ENCODE data around the gene ADGRV1.

ADGRV1 gene, protein sequence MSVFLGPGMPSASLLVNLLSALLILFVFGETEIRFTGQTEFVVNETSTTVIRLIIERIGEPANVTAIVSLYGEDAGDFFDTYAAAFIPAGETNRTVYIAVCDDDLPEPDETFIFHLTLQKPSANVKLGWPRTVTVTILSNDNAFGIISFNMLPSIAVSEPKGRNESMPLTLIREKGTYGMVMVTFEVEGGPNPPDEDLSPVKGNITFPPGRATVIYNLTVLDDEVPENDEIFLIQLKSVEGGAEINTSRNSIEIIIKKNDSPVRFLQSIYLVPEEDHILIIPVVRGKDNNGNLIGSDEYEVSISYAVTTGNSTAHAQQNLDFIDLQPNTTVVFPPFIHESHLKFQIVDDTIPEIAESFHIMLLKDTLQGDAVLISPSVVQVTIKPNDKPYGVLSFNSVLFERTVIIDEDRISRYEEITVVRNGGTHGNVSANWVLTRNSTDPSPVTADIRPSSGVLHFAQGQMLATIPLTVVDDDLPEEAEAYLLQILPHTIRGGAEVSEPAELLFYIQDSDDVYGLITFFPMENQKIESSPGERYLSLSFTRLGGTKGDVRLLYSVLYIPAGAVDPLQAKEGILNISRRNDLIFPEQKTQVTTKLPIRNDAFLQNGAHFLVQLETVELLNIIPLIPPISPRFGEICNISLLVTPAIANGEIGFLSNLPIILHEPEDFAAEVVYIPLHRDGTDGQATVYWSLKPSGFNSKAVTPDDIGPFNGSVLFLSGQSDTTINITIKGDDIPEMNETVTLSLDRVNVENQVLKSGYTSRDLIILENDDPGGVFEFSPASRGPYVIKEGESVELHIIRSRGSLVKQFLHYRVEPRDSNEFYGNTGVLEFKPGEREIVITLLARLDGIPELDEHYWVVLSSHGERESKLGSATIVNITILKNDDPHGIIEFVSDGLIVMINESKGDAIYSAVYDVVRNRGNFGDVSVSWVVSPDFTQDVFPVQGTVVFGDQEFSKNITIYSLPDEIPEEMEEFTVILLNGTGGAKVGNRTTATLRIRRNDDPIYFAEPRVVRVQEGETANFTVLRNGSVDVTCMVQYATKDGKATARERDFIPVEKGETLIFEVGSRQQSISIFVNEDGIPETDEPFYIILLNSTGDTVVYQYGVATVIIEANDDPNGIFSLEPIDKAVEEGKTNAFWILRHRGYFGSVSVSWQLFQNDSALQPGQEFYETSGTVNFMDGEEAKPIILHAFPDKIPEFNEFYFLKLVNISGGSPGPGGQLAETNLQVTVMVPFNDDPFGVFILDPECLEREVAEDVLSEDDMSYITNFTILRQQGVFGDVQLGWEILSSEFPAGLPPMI (N-terminal part only)

DNA sequence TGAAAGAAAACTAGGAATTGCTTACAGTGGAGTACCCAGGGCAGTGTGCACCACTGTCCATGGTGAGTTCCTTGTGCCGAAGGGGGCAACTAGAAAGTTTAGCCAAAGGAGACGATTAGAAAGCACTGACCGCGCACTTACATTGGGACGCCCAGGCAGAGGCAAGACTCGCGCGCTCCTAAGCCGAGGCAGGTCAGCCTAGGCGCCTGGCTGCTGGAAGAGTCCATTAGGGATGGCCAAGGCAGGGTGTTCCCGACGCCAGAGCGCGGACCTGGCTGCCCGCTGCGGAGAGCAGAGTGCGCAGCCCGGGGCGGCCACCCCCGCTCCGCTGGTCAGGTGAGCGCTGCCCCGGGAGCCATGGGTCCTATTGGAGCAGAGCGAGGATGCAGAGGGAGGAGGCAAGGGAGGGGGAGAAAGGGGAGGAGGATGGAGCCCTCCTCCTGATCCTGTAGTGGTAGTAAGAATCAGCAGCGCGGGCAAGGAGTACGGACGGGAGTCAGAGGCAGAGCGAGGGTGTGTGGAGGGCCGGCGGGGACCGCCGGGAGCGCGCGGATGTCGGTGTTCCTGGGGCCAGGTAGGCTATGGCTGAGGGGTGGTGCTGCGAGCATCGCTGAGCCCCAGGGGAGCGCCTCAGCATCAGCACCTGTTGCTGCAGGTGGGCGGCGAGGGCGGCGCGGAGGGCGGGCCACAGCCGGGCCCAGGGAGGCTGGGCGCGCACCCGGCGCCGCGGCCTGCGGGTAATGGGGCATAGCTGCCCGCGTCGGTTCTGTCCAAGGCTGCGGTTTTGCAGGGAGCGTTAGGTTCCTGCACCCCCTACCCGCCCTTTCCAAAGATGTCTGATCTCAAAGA is at the start of gene ADGRV1:
ADGRV1 (plus strand) TSS at position 454 of the 849 bp plus-strand sequence; CDS start at position 553, 99 bp downstream.
- peak; percentile 70 for DNase-seq

DNA sequence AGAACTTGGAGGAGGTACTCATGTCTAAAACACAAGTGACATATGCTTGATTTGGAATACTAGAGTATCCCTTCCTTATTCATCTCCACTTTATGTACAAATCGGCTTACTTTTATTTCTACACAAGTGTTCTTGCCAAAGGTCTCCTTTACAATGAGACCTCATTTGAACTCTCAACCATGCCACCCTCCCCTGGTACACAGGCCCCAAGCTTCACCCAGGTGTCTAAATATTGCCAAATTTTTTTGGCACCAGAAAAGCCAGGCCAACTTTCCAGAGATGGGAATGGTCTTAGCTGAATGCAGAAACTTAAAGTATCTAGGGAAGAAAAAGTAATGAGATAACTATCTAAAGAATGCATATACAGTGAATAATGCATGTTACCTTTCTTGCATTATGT is 48.2 kb upstream of the ADGRV1 start:
- DNase-seq: no peak

DNA sequence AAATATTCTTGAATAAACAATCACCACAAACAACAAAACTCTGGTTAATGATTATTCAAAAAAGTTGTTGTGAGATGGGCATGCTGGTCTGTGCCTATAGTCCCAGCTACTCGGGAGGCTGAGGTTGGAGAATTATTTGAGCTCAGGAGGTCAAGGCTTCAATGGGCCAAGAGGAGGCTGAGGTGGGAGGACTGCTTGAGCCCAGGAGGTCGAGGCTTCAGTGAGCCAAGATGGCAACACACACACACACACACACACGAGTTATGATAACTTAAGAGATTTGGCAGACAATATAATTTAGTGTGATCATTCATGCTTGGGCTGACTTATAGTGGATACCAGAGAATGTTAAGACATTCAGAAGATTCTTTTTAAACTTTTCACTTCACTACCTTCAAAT is 44.1 kb upstream of the ADGRV1 start:
- no peak for DNase-seq

DNA sequence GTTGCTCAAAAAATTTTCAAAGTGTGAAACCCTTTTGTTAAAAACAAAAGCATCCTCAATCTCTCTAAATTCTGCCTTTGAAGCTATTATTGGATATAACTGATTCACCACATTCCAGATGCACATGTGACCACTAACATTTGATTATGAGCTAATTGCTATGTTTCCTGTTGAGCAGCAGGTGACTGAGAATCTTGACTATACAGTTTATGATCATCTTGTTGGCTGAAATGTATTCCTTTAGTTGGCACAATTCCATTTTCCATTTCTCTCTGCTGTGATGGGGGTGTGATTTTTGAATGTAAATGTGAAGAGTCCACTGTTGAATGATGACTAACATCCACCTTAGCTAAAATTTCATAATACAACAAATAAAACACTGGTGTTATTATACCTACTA is 39.9 kb upstream of the ADGRV1 start:
- DNase-seq: peak; percentile 28

DNA sequence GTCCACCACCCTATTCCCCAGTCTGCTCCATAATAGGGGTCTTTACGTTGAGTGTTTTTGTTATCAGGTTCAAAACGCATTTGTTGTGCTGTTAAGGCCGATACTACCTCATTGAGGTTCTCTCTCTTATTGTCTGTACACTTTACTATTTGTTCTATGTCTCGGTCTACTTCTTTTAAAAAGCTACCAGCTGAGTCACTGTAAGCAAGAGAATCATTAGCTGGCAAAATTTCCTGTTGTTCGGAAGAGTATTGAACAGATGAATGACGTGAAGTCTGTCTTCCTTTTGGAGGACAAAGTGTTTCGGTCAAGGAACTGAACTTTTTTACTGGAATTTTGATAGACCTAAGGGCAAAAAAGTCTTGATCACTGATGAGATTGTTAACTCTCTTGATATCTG is 39.5 kb upstream of the ADGRV1 start:
- DNase-seq: no peak

DNA sequence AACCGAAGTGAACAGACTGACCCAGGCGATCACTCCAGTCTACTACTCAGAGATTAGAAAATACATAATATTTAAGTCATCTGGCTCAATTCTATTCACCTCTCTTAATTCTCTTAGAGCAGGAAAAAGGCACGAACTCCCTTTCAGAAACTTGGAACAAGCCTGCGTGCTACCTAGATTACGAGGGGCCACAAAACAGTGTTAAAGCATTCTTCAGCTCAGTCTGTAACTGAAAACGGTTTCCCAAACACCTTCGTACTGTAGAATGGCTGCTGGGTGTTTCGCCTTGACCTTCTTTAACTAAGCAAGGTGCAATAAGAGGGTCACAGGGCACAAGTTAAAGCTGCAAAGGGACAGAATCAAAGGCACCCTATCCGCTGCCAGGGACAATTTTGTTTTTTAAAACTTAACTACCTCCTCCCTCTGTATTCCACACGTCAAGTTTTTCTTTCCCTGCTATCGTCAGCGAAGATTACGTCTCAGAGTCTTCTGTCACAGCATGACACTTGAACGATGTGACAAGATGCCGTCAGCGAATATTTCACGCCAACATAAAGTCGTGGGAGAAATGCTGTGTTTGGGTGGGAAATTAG is 29.9 kb upstream of the ADGRV1 start:
- peak; percentile 22 for DNase-seq

DNA sequence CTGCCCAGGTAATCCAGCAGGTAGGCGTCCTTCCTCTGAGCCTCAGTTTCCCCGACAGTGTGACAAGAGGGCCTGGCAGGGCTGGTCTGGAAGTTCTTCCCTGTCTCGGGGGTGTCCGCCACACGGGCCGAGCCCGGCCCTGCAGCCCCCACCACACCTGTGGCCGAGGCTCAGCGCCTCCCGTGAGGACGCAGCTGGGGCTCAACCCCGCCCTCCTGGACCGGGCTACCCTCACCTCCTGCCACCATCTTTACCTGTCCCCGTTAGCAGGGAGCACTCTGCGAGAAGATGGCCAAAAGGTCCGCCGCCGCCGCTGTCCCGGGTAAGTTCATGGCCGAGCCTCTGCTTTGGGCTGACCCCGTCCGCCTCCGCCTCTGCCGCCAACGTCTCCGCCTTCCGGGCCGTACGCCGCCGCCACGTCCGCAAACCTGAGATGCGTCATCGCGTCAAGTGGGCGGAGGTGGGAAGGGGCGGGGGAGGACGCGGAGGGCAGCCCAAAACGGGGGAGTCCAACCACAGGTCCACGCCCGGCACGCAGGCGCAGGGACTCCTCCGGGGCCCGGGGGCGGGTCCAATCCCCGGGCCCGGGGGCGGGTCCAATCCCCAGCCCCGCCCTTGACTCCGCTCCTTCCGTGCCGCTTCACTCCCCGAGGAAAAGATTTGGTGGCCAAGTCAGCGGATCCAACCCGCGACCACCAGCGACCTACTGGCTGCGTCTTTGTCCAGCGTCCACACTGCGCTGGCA is 29.2 kb upstream of the ADGRV1 start, which contains the start of gene LYSMD3:
LYSMD3 (minus strand) TSS at position 391 of the 745 bp plus-strand sequence. CDS start 4,295 bp downstream, outside the sequence.
- peak; percentile 98 for DNase-seq

DNA sequence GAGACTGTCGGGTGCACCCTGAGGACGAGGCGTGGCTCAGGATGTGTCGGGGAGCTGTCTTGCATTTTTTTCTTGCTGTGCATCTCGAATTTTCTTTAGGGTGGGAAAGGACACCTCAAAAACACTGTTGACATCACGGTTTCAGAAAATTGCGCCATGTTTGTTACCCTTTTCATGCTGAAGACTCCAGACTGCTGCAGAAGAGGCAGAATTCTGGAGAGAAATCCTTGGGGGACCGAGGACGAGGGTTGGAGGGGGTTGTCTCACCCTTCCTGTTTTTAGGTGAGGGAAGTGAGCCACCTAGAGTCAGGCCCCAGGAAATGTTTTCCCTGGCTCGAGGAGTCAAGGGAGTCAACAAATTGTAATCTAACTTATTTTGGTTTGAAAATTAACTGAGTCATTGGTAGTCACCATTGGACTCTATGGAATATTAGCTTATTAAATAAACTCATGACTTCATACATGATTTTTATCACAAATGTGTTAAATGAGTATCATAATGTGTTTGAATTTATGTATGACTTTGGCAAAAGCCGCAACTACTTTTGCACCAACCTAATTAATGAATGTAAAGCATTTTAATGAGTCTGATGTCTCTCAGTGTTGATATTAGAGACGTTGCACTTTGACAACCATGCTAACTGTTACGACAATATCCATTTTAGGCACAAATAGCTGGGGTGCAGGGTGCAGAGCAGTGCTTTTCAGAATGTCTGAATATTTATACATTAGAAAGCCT is 28.5 kb upstream of the ADGRV1 start:
- peak; percentile 85 for DNase-seq

DNA sequence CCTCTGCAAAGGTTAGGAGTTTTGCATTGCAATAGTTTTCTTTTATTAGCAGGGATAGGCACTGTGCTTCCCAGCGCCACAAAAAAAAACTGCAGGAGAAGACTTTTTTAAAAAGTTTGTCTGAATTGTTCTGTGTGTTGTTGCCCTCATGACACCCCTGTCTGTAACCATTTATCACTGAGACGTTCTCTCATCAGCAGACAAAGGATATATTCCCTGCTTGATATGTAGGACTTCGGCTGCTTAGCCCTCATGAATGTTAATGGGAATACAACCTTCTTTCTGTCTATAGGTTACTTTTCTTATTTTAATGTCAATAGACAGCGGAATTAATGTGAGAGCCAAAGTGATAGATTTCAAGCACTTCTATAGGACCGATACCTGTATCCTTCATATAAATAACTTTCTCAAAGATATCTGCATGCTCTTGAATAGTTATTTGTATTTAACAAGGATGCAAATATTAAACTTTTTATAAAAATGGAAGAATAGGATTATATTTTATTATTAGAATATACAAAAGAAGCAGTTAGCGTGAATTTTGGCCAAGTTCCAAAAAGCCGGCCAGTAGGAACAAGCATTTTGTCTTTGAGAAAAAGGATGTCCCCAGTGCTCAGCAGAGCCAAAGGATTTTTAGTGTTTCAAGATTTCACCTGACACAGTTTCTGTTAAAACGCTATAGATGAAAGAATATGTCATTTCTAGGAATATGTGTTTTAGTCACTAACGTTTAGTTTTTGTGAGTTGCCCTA is 27.7 kb upstream of the ADGRV1 start:
- DNase-seq: no peak

DNA sequence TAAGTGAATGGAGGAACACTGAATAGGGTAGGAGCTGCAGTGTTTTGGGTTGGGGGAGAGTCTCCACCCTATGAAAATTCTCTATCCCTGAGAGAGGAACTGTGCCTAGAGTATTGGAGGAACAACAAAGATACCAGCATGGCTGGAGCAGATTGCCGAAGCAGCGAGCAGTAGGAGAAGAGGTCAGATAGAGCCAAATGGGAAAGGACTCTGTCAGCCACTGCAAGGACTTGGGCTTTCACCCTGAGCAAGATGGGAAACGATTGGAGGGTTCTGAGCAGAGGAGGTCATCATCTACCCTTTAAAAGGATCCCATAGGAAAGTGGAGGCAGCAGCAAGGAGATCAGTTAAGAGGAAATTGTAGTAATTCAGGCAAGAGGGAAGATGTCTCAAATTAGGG is 24.8 kb upstream of the ADGRV1 start:
- no peak for DNase-seq

DNA sequence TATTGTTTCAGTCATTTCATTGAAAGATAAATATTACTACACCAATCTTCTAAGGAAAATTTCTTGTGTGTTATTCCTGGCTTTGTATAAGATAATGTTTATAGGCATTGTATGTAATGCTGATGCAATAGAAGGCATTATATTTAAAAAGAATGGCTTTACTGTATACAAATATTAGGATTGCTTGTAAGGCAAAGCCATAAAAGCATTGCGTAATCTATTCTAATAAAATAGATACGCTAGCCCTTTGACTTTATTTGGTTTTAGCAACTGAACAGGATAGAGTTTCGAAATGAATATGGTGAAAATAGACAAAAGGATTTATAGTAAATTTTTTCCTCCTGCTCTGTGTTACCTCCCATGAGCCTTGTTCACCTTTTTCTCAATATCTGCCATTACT is 23.7 kb upstream of the ADGRV1 start:
- DNase-seq: no peak

DNA sequence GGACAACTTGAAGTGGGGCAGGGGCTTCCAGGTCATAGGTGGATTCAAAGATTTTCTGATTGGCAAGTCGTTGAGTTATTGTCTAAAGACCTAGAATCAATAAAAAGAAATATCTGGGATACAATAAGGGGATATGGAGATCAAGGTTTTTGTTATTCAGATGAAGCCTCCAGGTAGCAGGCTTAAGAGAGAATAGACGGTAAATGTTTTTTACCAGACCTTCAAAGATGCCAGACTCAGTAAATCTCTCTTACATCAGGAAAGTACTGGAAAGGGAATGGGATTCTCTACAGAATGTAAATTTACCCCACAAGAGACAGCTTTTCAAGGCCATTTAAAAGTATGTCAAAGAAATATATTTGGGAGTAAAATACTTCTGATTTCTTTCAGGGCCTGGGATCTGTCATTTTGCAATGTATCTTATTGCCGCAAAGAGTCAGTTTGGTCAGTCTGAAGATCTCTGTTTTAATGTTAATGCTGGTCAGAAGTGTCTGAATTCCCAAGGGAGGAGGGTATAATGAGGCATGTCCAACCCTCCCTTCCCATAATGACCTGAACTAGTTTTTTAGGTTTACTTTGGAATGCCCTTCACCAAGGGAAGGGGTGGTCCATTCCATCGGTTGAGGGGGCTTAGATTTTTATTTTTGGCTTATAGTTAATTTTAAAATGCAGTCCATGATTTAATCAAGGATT is 15.6 kb upstream of the ADGRV1 start:
- no peak for DNase-seq

DNA sequence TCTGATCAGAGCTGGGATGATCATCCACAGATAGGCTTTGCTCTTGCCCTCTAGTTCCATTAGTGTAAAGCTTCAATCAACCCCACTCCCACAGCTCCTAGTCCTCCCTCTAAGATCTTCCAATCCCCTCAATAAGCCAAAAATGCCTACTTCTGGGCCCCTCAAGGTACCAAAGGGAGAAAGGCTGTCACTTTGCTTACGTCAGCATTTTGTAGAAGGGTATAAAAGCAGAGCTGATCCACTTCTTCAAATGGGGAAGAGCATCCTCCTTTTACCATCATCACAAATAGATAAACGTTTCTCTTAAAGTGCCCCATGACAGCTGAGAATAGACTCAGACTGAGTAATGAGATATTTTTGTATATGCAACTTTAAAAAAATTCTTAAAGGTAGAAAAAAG is 13.1 kb upstream of the ADGRV1 start:
- no peak for DNase-seq

DNA sequence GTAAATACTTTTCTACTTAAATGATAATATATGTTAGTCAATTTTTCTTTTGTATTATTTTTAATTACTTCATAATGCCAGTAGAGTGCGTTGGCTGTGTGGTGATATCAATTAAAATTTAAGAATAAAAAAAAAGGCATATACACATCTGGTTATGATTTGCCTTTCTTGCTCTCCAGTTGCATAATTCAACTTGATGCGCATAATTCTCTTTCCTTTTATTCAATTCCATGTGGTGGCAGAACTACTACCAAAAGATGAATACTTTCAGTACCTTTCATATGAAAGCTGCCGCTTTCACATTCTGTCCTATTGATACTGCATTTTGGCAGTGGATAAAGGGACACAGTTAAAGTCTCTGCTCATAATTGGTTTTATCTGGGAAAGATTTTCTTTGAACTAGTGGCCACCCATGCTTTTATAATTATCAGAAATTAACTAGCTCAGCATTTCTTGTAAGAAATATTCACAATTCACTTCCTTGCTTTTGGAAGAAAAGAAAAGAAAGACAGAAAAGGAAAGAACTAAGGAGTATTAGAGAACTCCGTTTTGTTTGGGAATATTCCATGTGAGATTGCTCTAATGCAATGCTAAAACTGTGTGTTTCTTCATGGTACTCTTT is 12.3 kb upstream of the ADGRV1 start:
- DNase-seq: peak; percentile 19

DNA sequence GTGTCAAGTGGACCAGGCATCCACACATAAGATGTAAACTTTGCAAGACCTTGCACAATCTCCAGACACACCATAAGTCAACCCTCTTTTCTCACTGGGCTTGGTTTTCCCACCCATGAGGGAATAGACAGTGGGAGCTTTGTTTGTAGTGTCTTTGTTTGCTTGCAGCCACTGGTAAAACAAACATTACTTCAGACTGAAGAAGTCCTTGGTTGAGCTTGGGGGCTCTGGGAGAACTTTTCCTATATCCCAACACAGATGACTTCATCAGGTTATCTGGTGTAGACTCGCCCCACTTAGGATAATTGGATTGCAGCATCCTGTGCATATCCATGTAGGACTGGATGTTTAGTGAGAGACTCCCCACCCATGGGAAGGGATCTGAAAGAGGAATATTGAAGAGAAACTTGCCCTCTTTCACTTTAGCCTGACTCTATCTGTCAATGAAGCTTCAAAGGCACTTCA is 11.5 kb upstream of the ADGRV1 start:
- DNase-seq: no peak

DNA sequence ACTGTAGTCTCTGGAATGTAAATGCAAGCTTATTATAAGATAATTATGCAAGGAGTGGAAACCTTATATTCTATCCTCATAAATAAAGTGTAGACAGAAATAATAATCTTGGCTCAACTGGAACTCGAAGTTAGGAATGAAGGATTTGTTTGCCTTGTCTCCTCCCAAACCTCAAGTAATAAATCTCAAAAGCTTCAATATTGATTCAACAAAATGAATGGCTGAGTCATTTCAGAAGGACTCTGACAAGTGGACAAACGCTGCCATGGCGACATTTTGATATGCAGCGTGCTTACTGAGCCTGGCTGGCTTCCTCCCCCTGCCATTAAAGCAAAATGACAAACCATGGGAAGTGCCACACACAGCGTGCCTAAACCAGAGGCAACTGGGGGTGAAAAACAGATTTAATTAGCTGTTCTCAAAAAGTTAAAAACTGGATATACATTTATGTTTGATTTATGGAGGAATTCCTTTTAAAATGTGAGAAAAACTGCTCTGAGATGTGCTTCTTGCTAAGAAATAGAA is 10.5 kb upstream of the ADGRV1 start:
- DNase-seq: peak; percentile 79

DNA sequence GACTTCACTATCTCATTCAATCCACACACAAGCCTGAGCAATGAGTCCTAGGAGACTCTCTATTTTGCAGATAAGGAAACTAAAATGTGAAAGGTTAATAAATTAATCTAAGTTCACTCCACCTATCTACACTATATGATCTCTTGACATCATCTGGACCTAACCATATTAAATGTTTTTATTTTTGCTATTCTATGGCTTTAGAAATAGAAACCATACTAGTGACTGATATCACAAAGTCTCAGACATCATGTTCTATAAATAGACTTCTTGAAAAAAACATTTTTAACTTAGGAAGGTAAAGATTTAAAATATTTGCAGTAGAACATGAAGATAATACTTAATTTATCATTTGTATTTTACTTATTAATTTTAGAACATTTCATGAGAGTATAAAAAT is 9.4 kb upstream of the ADGRV1 start:
- no peak for DNase-seq
